Activated CD4-positive, alpha-beta T cell treated with anti-CD3 and anti-CD28 coated beads, Interleukin-2, Interleukin-4, amounts not matched to agents 100 ng/mL and 50 ng/mL, durations not matched to agents 16 hours and 8 hours (primary cell): ENCODE results near the gene PAIP1.
A peak's percentile ranks its signal among the peaks of the same experiment; 100 is the strongest.
"Not testable (repeated sequence)": the region's sequence is repeated elsewhere in the genome, so short reads cannot be mapped to it uniquely, and the experiment has no call there.

ENCODE experiments used
- DNase-seq: peaks from one replicate; pipeline ENCODE4 v3.0.0-alpha.2; 2020; ENCODE audit warnings: low spot score

Gene PAIP1

GRCh38 chr5:43570450-43571158 lies 13.7 kb upstream of the PAIP1 start:
- DNase-seq = no peak

GRCh38 chr5:43569236-43569746 lies 12.4 kb upstream of the PAIP1 start:
- no peak for DNase-seq

GRCh38 chr5:43567967-43568366 lies 11.1 kb upstream of the PAIP1 start:
- DNase-seq = no peak

GRCh38 chr5:43565043-43565442 lies 8.2 kb upstream of the PAIP1 start:
- no peak for DNase-seq

GRCh38 chr5:43564289-43564850 lies 7.5 kb upstream of the PAIP1 start:
- no peak for DNase-seq

- DNase-seq = no peak
Measured at GRCh38 chr5:43563321-43563720, 6.4 kb upstream of the PAIP1 start.

GRCh38 chr5:43561356-43561755 lies 4.5 kb upstream of the PAIP1 start:
- no peak for DNase-seq

- DNase-seq = no peak
Measured at GRCh38 chr5:43560128-43560527, 3.3 kb upstream of the PAIP1 start.

- not testable (repeated sequence) for DNase-seq
Measured at GRCh38 chr5:43556607-43556856, 345 bp downstream of the PAIP1 start.

- DNase-seq = peak; percentile 41
Measured at GRCh38 chr5:43555895-43556606, 826 bp downstream of the PAIP1 start.

- DNase-seq = no peak
Measured at GRCh38 chr5:43554497-43554896, 2.4 kb downstream of the PAIP1 start.

GRCh38 chr5:43553381-43553780 lies 3.5 kb downstream of the PAIP1 start:
- DNase-seq = no peak

- DNase-seq = no peak
Measured at GRCh38 chr5:43551731-43552130, 5.1 kb downstream of the PAIP1 start.

- not testable (repeated sequence) for DNase-seq
Measured at GRCh38 chr5:43549272-43549671, 7.6 kb downstream of the PAIP1 start.

GRCh38 chr5:43548358-43548757 lies 8.5 kb downstream of the PAIP1 start:
- no peak for DNase-seq

GRCh38 chr5:43547532-43547931 lies 9.3 kb downstream of the PAIP1 start:
- DNase-seq = no peak

GRCh38 chr5:43543434-43543833 lies 13.4 kb downstream of the PAIP1 start:
- no peak for DNase-seq

GRCh38 chr5:43540746-43541145 lies 16.1 kb downstream of the PAIP1 start:
- no peak for DNase-seq

GRCh38 chr5:43536972-43537371 lies 19.9 kb downstream of the PAIP1 start:
- DNase-seq = no peak

GRCh38 chr5:43533646-43534045 lies 23.2 kb downstream of the PAIP1 start:
- no peak for DNase-seq

GRCh38 chr5:43530648-43531047 lies 26.2 kb downstream of the PAIP1 start:
- DNase-seq = no peak

- no peak for DNase-seq
Measured at GRCh38 chr5:43523662-43524072, 33.2 kb downstream of the PAIP1 start.

- no peak for DNase-seq
Measured at GRCh38 chr5:43520615-43521014, 36.3 kb downstream of the PAIP1 start.

- DNase-seq = no peak
Measured at GRCh38 chr5:43515678-43516048, 41.2 kb downstream of the PAIP1 start.
